PC-9 (cell line): ENCODE measurements around the gene IGSF22.

Experiments
- CTCF ChIP-seq: fragments of 200-600 bp; sonication (generic); conservative IDR thresholded peaks from 2 replicates; pipeline ENCODE4 v1.6.1; 2017; ENCODE audit warnings: mixed run types, antibody characterized with exemption, mild to moderate bottlenecking, moderate library complexity
- EZH2 ChIP-seq: fragments of 200-600 bp; sonication (generic); IDR thresholded peaks from 2 replicates; pipeline ENCODE4 v1.8.0; 2017; ENCODE audit warnings: antibody characterized with exemption, low read depth

DNA sequence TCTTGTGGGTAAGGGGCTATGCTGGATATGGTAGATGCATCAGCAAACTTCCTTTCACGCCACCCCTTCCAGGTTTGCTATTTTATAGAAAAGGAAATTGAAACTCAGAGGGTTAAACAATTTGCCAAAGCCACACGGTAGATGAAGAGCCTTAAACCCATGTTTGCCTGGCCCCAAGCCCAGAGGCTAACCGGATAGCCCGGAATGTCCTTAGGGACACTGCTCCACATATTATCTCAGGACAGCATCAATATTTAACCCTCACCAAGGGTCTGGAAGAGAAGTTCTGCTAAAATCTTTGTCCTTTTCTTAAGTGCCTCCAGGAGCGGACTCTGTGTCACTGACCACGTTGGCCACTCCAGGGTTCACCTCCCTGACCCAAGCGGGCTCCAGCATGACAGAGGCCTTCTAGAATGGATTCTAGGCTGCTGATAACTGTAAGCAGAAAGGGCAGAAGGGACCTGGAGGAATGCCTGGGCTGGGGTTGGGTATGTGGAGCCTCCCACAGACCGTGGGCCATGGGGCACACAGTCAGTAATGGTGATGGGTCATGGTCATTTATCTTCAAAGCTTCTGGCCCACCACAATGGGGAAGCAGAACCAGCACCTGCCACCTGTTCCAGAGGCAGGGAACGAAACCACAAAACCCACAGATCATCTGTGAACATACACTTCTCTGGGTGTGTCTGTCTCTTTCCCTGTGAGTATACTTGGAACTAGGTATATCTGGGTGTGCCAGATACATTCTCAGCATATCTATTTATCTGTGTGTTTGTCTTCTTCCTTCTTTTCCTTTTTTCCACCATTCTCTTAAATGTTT, 32.8 kb downstream of the IGSF22 start:
- TF ChIP-seq CTCF: no peak
- TF ChIP-seq EZH2: no peak
